Measurements from ENCODE around the gene CDC42EP4.
"Not testable (repeated sequence)": the region's sequence is repeated elsewhere in the genome, so short reads cannot be mapped to it uniquely, and the experiment has no call there.

GRCh38 chr17:73333445-73333844, 21.6 kb upstream of the CDC42EP4 start:
- TF ChIP-seq CTCF (IDR thresholded peaks at IDR 0.05 in 4 of 5, conservative IDR thresholded peaks at IDR 0.05 in 1 of 5); POLR2A (IDR thresholded peaks at IDR 0.05): not testable (repeated sequence)
